SK-N-SH treated with all-trans-retinoic acid at 6 μM for 48 hours (cell line): ENCODE data around the gene UNC50.

Experiments used
- ATAC-seq: fragments of 200-7000 bp; cut with Tn5 transposase; 3 replicates; pipeline ENCODE4 v1.9.1; 2020; ENCODE audit warnings: mild to moderate bottlenecking, moderate library complexity
- ARNTL ChIP-seq: fragments of 450-650 bp; formaldehyde crosslinking; IDR thresholded peaks from 2 replicates; pipeline ENCODE4 v1.5.0; 2020; ENCODE audit warnings: low read depth, mild to moderate bottlenecking, moderate library complexity, borderline replicate concordance
- BACH2 ChIP-seq: fragments of 250-450 bp; sonication (Bioruptor Pico); IDR thresholded peaks from 2 replicates; pipeline ENCODE4 v1.9.0; 2021; ENCODE audit warnings: mild to moderate bottlenecking, borderline replicate concordance
- CREB5 ChIP-seq: fragments of 250-450 bp; sonication (Bioruptor Pico); IDR thresholded peaks from 2 replicates; pipeline ENCODE4 v1.5.1; 2020; ENCODE audit warnings: low read depth, mild to moderate bottlenecking, moderate library complexity
- CSDC2 ChIP-seq: fragments of 250-450 bp; sonication (Bioruptor Pico); IDR thresholded peaks from 2 replicates; pipeline ENCODE4 v1.5.0; 2020; ENCODE audit warnings: mild to moderate bottlenecking, moderate library complexity
- CSRNP3 ChIP-seq: fragments of 250-450 bp; sonication (Bioruptor Pico); IDR thresholded peaks from 2 replicates; pipeline ENCODE4 v1.5.1; 2021; ENCODE audit warnings: mild to moderate bottlenecking, moderate library complexity
- ESRRG ChIP-seq: fragments of 250-450 bp; sonication (Bioruptor Pico); IDR thresholded peaks from 2 replicates; pipeline ENCODE4 v1.6.1; 2021; ENCODE audit warnings: mild to moderate bottlenecking
- GLIS3 ChIP-seq: fragments of 250-450 bp; sonication (Bioruptor Pico); IDR thresholded peaks from 2 replicates; pipeline ENCODE4 v1.5.0; 2020; ENCODE audit warnings: mild to moderate bottlenecking, moderate library complexity
- ISL1 ChIP-seq: fragments of 250-450 bp; sonication (Bioruptor Pico); IDR thresholded peaks from 2 replicates; pipeline ENCODE4 v2.1.2; 2022; ENCODE audit warnings: mild to moderate bottlenecking, moderate library complexity
- OSR1 ChIP-seq: fragments of 250-450 bp; sonication (Bioruptor Pico); IDR thresholded peaks from 2 replicates; pipeline ENCODE4 v1.8.0; 2022; ENCODE audit warnings: moderate library complexity, mild to moderate bottlenecking, inconsistent platforms
- PATZ1 ChIP-seq: fragments of 250-450 bp; sonication (Bioruptor Pico); IDR thresholded peaks from 2 replicates; pipeline ENCODE4 v1.8.0; 2020; ENCODE audit warnings: mild to moderate bottlenecking, moderate library complexity, borderline replicate concordance
- POU6F1 ChIP-seq: fragments of 250-450 bp; sonication (Bioruptor Pico); IDR thresholded peaks from 2 replicates; pipeline ENCODE4 v1.8.0; 2021; ENCODE audit warnings: low read depth, mild to moderate bottlenecking, moderate library complexity, borderline replicate concordance
- PPARA ChIP-seq: fragments of 250-450 bp; sonication (Bioruptor Pico); IDR thresholded peaks from 2 replicates; pipeline ENCODE4 v1.5.0; 2020; ENCODE audit warnings: mild to moderate bottlenecking, borderline replicate concordance
- TCF4 ChIP-seq: fragments of 250-450 bp; sonication (Bioruptor Pico); IDR thresholded peaks from 2 replicates; pipeline ENCODE4 v1.8.0; 2021; ENCODE audit warnings: mild to moderate bottlenecking, moderate library complexity, borderline replicate concordance
- TOX ChIP-seq: fragments of 250-450 bp; sonication (Bioruptor Pico); IDR thresholded peaks from 2 replicates; pipeline ENCODE4 v1.8.0; 2021; ENCODE audit warnings: mild to moderate bottlenecking, moderate library complexity, borderline replicate concordance
- TSHZ2 ChIP-seq: fragments of 250-450 bp; sonication (Bioruptor Pico); IDR thresholded peaks from 2 replicates; pipeline ENCODE4 v1.5.0; 2020; ENCODE audit warnings: mild to moderate bottlenecking, moderate library complexity
- ZC3H10 ChIP-seq: fragments of 250-450 bp; sonication (Bioruptor Pico); IDR thresholded peaks from 2 replicates; pipeline ENCODE4 v1.5.1; 2021; ENCODE audit warnings: mild to moderate bottlenecking, moderate library complexity
- ZFP3 ChIP-seq: fragments of 250-450 bp; sonication (Bioruptor Pico); IDR thresholded peaks from 2 replicates; pipeline ENCODE4 v1.5.0; 2020; ENCODE audit warnings: mild to moderate bottlenecking, moderate library complexity
- ZFP30 ChIP-seq: fragments of 450-650 bp; formaldehyde crosslinking; IDR thresholded peaks from 2 replicates; pipeline ENCODE4 v1.5.0; 2022; ENCODE audit warnings: mild to moderate bottlenecking, moderate library complexity
- ZNF565 ChIP-seq: fragments of 450-650 bp; formaldehyde crosslinking; conservative IDR thresholded peaks from 2 replicates; pipeline ENCODE4 v1.5.0; 2020; ENCODE audit warnings: low read depth, mild to moderate bottlenecking, moderate library complexity
- ZNF70 ChIP-seq: fragments of 450-650 bp; formaldehyde crosslinking; IDR thresholded peaks from 2 replicates; pipeline ENCODE4 v1.5.0; 2020; ENCODE audit warnings: mild to moderate bottlenecking, moderate library complexity
- ZNF8 ChIP-seq: fragments of 450-650 bp; formaldehyde crosslinking; IDR thresholded peaks from 2 replicates; pipeline ENCODE4 v1.5.0; 2020; ENCODE audit warnings: mild to moderate bottlenecking, moderate library complexity

Gene UNC50

GRCh38 chr2:98569197-98569793 is 39.1 kb upstream of the UNC50 start (continued):
- TF ChIP-seq CSRNP3: no peak
- no peak for TF ChIP-seq ESRRG (CRISPR knock-in tag)
- no peak for TF ChIP-seq ISL1 (CRISPR knock-in tag)
- no peak for TF ChIP-seq ZFP3
- TF ChIP-seq ZNF565: no peak
- TF ChIP-seq ZFP30 (CRISPR knock-in tag): no peak
- no peak for TF ChIP-seq TOX (CRISPR knock-in tag)
- TF ChIP-seq CSDC2 (CRISPR knock-in tag): no peak
- TF ChIP-seq ARNTL (CRISPR knock-in tag): no peak
- TF ChIP-seq ZNF8 (CRISPR knock-in tag): no peak
- no peak for TF ChIP-seq OSR1
- no peak for TF ChIP-seq POU6F1 (CRISPR knock-in tag)
- TF ChIP-seq BACH2 (CRISPR knock-in tag): no peak
- no peak for TF ChIP-seq PPARA (CRISPR knock-in tag)
- TF ChIP-seq, all 23 proteins: peak for 0

- no peak for TF ChIP-seq ZC3H10
- TF ChIP-seq TOX (CRISPR knock-in tag): no peak
- ATAC-seq: no peak
These were observed 38.5 kb upstream of the UNC50 start for GRCh38 chr2:98569915-98570314.

- TF ChIP-seq CREB5 (CRISPR knock-in tag) (no peak), TSHZ2 (no peak), ZNF70 (no peak), CSDC2 (CRISPR knock-in tag) (no peak), GLIS3 (CRISPR knock-in tag) (no peak), ZFP30 (CRISPR knock-in tag) (no peak), ESRRG (CRISPR knock-in tag) (no peak), ZFP3 (no peak), TCF4 (CRISPR knock-in tag) (no peak), ARNTL (CRISPR knock-in tag) (no peak), PATZ1 (CRISPR knock-in tag) (no peak), OSR1 (no peak), POU6F1 (CRISPR knock-in tag) (no peak)
- no peak for ATAC-seq
These were observed 38.0 kb upstream of the UNC50 start for GRCh38 chr2:98570356-98570755.
